ENCODE results near the gene IDH3G. TPM values are rescaled to one million over a fixed set of nuclear protein-coding genes. Genes with fewer than 3 reads are reported as not detected.
"Not testable (repeated sequence)": the region's sequence is repeated elsewhere in the genome, so short reads cannot be mapped to it uniquely, and the experiment has no call there.

IDH3G gene
- total RNA-seq, 6 experiments from 2014 or later: 60.2 to 67.1 (median 62.8) TPM

DNA sequence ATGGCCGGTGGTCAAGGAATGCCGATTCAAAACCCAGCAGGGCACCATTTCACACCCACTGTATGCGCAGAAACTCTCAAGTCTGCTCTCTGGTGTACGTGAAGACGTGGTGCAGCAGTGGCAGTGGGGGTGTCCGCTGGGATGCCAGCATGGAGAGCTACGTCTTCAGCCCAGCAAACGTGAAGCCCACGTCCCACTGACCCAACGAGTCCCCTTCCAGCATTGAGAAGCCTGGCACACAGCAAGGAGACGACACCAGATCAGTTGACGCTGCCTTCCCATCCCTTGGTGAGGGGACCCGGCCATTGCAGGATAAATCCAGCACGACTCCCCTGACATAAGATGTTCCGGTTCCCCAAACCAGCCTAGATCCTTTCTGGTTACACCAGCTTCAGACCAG is 32.3 kb downstream of the IDH3G start:
- no peaks in the 10 kb centered on the region for H3K36me3 Mint-ChIP-seq (ENCODE audit: low read depth)
- no peaks in the 10 kb centered on the region for H3K27me3 Mint-ChIP-seq (ENCODE audit: insufficient read depth)
- no peaks in the 10 kb centered on the region for H3K9me3 Mint-ChIP-seq
- DNase-seq: no peak
- no peak overlapping the region for H3K27ac Mint-ChIP-seq
- no peak overlapping the region for H3K4me3 Mint-ChIP-seq
- TF ChIP-seq, protein P1, sequence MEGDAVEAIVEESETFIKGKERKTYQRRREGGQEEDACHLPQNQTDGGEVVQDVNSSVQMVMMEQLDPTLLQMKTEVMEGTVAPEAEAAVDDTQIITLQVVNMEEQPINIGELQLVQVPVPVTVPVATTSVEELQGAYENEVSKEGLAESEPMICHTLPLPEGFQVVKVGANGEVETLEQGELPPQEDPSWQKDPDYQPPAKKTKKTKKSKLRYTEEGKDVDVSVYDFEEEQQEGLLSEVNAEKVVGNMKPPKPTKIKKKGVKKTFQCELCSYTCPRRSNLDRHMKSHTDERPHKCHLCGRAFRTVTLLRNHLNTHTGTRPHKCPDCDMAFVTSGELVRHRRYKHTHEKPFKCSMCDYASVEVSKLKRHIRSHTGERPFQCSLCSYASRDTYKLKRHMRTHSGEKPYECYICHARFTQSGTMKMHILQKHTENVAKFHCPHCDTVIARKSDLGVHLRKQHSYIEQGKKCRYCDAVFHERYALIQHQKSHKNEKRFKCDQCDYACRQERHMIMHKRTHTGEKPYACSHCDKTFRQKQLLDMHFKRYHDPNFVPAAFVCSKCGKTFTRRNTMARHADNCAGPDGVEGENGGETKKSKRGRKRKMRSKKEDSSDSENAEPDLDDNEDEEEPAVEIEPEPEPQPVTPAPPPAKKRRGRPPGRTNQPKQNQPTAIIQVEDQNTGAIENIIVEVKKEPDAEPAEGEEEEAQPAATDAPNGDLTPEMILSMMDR (IDR thresholded peaks at IDR 0.05): no peak
- H3K4me1 Mint-ChIP-seq (ENCODE audit: low read depth): peaks cover 7% of the 10 kb centered on the region; the same call in 1 of the 2 replicates

DNA sequence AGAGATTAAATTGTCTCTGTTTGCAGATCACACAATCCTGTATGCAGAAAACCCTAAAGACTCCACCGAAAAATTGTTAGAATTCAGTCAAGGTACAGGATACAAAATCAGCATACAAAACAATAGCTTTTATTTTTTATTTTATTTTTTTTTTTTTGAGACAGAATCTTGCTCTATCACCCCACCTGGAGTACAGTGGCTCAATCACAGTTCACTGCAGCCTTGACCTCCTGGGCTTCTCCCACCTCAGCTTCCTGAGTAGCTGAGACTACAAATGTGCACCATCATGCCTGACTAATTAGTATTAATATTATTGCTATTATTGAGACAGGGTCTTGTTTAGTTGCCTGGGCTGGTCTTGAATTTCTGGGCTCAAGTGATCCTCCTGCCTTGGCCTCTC is 39.0 kb downstream of the IDH3G start:
- no peaks in the 10 kb centered on the region for H3K36me3 Mint-ChIP-seq (ENCODE audit: low read depth)
- H3K27ac Mint-ChIP-seq: no peak overlapping the region
- H3K27me3 Mint-ChIP-seq (ENCODE audit: insufficient read depth): peaks cover 5% of the 10 kb centered on the region
- DNase-seq: no peak
- H3K9me3 Mint-ChIP-seq: no peaks in the 10 kb centered on the region
- no peak overlapping the region for H3K4me3 Mint-ChIP-seq
- no peaks in the 10 kb centered on the region for H3K4me1 Mint-ChIP-seq (ENCODE audit: low read depth)
- TF ChIP-seq, protein P1 (IDR thresholded peaks at IDR 0.05): no peak

DNA sequence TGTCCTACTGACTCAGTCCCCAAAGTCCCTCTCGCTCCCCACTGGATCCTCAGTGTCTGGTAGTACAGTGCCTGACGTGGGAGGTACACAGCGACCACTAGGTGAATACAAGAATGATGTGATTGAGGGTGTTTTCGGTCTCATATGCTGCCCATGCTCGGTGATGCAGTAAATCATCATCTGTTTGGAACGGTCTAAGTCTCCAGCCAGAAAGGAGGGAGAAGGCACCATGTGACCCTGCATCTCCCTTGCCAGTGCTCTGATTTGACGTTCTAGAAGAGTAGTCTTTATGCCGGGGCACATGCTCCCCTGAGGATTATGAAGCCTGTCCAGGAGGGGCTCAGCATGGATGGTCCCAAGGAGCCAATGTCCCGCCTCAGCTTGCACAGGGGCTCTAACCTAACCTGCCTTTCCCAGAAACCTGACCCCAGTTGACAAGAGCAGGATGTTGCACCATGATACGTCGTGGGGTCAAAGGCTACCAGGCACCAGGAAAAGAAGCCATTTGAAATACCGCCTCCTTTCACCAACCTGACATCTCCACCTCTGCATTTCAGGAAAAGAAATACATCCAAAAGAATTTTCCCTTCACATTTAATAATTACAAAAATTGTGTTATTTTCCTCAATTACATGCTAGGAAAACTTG is 43.9 kb downstream of the IDH3G start:
- no peak for DNase-seq
- H3K27me3 Mint-ChIP-seq (ENCODE audit: insufficient read depth): peaks cover 21% of the 10 kb centered on the region
- H3K4me3 Mint-ChIP-seq: no peak overlapping the region
- H3K36me3 Mint-ChIP-seq (ENCODE audit: low read depth): no peaks in the 10 kb centered on the region
- no peaks in the 10 kb centered on the region; the same call in 1 of the 2 replicates for H3K9me3 Mint-ChIP-seq
- no peak overlapping the region for H3K27ac Mint-ChIP-seq
- TF ChIP-seq, protein P1 (IDR thresholded peaks at IDR 0.05): no peak
- no peaks in the 10 kb centered on the region for H3K4me1 Mint-ChIP-seq (ENCODE audit: low read depth)

DNA sequence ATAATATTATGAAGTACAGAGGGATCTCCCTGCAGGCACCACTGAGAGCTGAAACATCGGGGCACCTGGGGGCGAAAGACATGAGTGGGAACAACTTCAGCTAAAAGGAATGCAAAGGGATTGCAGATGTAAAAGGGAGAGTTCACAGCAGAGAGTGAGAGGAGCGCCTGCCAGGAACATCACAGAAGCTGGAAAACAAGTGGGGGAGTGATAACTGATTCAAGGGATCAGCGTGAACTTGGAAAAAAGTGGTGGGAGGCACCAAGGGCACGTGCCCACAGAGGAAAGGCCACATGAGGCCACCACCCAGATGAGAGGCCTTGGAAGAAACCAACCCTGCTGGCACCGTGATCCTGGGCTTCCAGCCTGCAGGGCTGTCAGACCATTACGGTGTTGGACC is 45.2 kb downstream of the IDH3G start:
- not testable (repeated sequence) for H3K4me1 Mint-ChIP-seq (ENCODE audit: low read depth); H3K4me3 Mint-ChIP-seq; H3K9me3 Mint-ChIP-seq; H3K36me3 Mint-ChIP-seq (ENCODE audit: low read depth); DNase-seq; H3K27ac Mint-ChIP-seq
- peaks cover 21% of the 10 kb centered on the region for H3K27me3 Mint-ChIP-seq (ENCODE audit: insufficient read depth)

DNA sequence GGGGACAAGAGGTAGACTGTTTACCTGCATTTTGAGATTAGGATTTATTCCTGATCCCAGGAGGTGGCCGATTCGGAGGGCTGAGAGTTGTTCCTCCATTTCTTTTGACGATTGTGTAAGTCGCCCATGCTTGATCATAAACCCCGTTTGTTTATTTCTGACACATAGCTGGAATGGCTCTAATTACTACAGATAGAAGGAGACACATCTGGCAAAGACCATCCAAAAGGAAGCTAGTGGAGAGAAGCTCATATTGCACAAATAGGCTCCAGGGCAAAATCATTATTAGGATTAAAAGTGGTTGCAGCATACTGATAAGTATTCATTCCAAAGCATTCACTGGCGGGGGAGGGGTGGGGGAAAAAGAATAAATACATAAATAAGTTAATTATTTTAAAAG is 47.2 kb downstream of the IDH3G start:
- not testable (repeated sequence) for DNase-seq; H3K27ac Mint-ChIP-seq; H3K36me3 Mint-ChIP-seq (ENCODE audit: low read depth); H3K4me3 Mint-ChIP-seq; H3K9me3 Mint-ChIP-seq; H3K4me1 Mint-ChIP-seq (ENCODE audit: low read depth)
- peaks cover 17% of the 10 kb centered on the region for H3K27me3 Mint-ChIP-seq (ENCODE audit: insufficient read depth)

DNA sequence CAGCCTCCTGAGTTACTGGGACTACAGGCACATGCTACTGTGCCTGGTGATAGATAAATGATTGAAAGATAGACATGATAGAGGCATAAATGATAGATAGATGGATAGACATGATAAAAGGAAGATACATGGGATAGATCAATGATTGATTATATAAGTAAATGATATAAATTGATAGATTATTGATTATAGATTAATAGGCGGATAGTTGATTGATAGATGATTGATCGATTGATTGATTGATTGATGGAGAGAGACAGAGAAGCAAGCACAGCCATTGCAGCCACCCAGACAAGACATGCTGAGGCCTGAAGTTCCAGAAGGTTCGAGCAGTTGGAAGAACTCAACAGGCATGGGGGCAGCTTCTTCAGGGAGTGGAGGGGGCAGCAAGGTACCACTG is 47.8 kb downstream of the IDH3G start:
- no peaks in the 10 kb centered on the region; the same call in 1 of the 2 replicates for H3K9me3 Mint-ChIP-seq
- no peak for DNase-seq
- no peak overlapping the region for H3K4me3 Mint-ChIP-seq
- TF ChIP-seq, protein P1 (IDR thresholded peaks at IDR 0.05): no peak
- H3K36me3 Mint-ChIP-seq (ENCODE audit: low read depth): no peaks in the 10 kb centered on the region
- H3K27me3 Mint-ChIP-seq (ENCODE audit: insufficient read depth): peaks cover 17% of the 10 kb centered on the region
- no peaks in the 10 kb centered on the region for H3K4me1 Mint-ChIP-seq (ENCODE audit: low read depth)
- no peak overlapping the region for H3K27ac Mint-ChIP-seq

DNA sequence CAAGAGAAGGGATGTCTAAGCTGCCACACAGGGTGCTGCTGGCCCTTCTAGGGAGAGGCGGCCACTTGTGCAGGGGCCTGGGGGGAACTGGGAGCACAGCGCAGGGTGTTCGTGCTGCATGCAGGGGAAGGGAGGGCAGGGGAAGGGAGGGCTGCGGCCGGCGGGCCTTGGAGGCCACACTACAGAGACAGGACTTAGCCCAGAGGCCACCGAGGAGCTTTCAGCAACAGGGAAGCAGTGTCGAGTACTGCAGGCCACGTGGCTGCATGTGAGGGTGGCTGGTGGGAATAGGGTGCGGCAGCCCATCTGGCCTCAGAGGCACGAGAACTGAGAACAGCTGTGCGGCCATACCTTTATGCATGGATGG is 49.1 kb downstream of the IDH3G start:
- DNase-seq; H3K36me3 Mint-ChIP-seq (ENCODE audit: low read depth); H3K4me3 Mint-ChIP-seq; H3K27ac Mint-ChIP-seq; H3K9me3 Mint-ChIP-seq; H3K4me1 Mint-ChIP-seq (ENCODE audit: low read depth): not testable (repeated sequence)
- peaks cover 15% of the 10 kb centered on the region for H3K27me3 Mint-ChIP-seq (ENCODE audit: insufficient read depth)
